Vagina (tissue), 2 donors: ENCODE results near the gene GABARAP. TPM values are rescaled to one million over a fixed set of nuclear protein-coding genes. Genes with fewer than 3 reads are reported as not detected.

Experiments used
- DNase-seq, 2 donors: peaks; one replicate each; pipeline ENCODE4 v3.0.0-alpha.2; 2017; ENCODE audit errors: extremely low spot score in 2 of 2
- H3K27ac ChIP-seq: fragments of 200-600 bp; sonication (generic); one replicate; pipeline ENCODE4 v1.5.1; 2019
- H3K27me3 ChIP-seq: fragments of 200-600 bp; sonication (generic); one replicate; pipeline ENCODE4 v1.5.1; 2019
- H3K36me3 ChIP-seq, 2 donors: fragments of 200-600 bp; sonication (generic); one replicate each; pipeline ENCODE4 v1.5.1; 2017 to 2019
- H3K4me1 ChIP-seq: fragments of 200-600 bp; sonication (generic); one replicate; pipeline ENCODE4 v1.5.1; 2019
- H3K4me3 ChIP-seq, 2 donors: fragments of 200-600 bp; sonication (generic); 1 replicate in 1 of 2; 2 replicates in 1 of 2; pipeline ENCODE4 v1.5.1; 2016 to 2019
- H3K9me3 ChIP-seq: fragments of 200-600 bp; sonication (generic); one replicate; pipeline ENCODE4 v1.5.1; 2019
- CTCF ChIP-seq, 3 experiments: fragments of 450-650 bp in 2 of 3; fragments of 200-600 bp in 1 of 3; sonication (generic) in 1 of 3; IDR thresholded peaks; one replicate each; pipeline ENCODE4 v1.5.1; 2017 to 2019; ENCODE audit warnings: antibody characterized with exemption in 3 of 3, mild to moderate bottlenecking in 2 of 3, moderate library complexity in 2 of 3
- POLR2A ChIP-seq, 2 donors: fragments of 450-650 bp; IDR thresholded peaks; one replicate each; pipeline ENCODE4 v1.6.1; 2017; ENCODE audit warnings: antibody characterized with exemption in 2 of 2, mild to moderate bottlenecking in 2 of 2, moderate library complexity in 2 of 2
- POLR2AphosphoS5 ChIP-seq, 2 donors: sonication (generic); formaldehyde crosslinking; IDR thresholded peaks; one replicate each; pipeline ENCODE4 v1.9.0; 2017; ENCODE audit warnings: antibody characterized with exemption in 2 of 2, mild to moderate bottlenecking in 2 of 2, low read depth in 1 of 2; ENCODE audit not compliant: insufficient read depth in 1 of 2
- intact Hi-C: fragments of 100-400 bp; cut with DNase I; formaldehyde crosslinking; loops from one replicate; pipeline ENCODE4 v1.15.1; 2023
- total RNA-seq: library from RNA; depleted of rRNA; stranded (reverse); fragments of >200 nt; gene quantifications from one replicate; pipeline ENCODE4 v1.2.3, GENCODE V29; 2016

GABARAP gene
- total RNA-seq, 1 donor from 2014 or later, result 395 TPM

GRCh38 chr17:7242717-7243452, 636 bp upstream of the GABARAP start:
- H3K4me1 ChIP-seq, result peaks cover 30% of the 10 kb centered on the region

GRCh38 chr17:7241090-7241733, 1.0 kb downstream of the GABARAP start:
- intact Hi-C loops, result no loop called here
- Histone ChIP-seq H3K4me1 (peaks cover 37% of the 10 kb centered on the region), H3K27me3 (no peaks in the 10 kb centered on the region), H3K9me3 (no peaks in the 10 kb centered on the region), H3K36me3 (peaks cover 0 to 38% of the 10 kb centered on the region in 2 donors), H3K4me3 (peak overlapping the region; percentile 64 to 100), H3K27ac (peak overlapping the region; percentile 99)
- no peak for DNase-seq
- TF ChIP-seq POLR2A (IDR thresholded peaks at IDR 0.05) (no peak), CTCF (IDR thresholded peaks at IDR 0.05) (no peak), POLR2AphosphoS5 (IDR thresholded peaks at IDR 0.05; ENCODE audit: insufficient read depth in 1 of 2, low read depth in 1 of 2) (no peak)

More at GRCh38 chr17:7242717-7243452, 636 bp upstream of the GABARAP start:
- DNase-seq, result no peak
- H3K4me3 ChIP-seq, result peak overlapping the region; percentile 64 to 100
- H3K27me3 ChIP-seq, result no peaks in the 10 kb centered on the region
- TF ChIP-seq CTCF (IDR thresholded peaks at IDR 0.05), result no peak
- no peak for TF ChIP-seq POLR2A (IDR thresholded peaks at IDR 0.05)
- peak; percentile 92 to 99 for TF ChIP-seq POLR2AphosphoS5 (IDR thresholded peaks at IDR 0.05; ENCODE audit: insufficient read depth in 1 of 2, low read depth in 1 of 2)
- peaks cover 0 to 42% of the 10 kb centered on the region in 2 donors for H3K36me3 ChIP-seq
- H3K9me3 ChIP-seq, result no peaks in the 10 kb centered on the region
- intact Hi-C loops, result no loop called here
- peak overlapping the region; percentile 99 for H3K27ac ChIP-seq

GRCh38 chr17:7240375-7240774, 1.9 kb downstream of the GABARAP start:
- Histone ChIP-seq H3K4me3 (peak overlapping the region; percentile 22 to 100), H3K27ac (peak overlapping the region; percentile 99), H3K9me3 (no peaks in the 10 kb centered on the region), H3K36me3 (peaks cover 0 to 39% of the 10 kb centered on the region in 2 donors), H3K27me3 (no peaks in the 10 kb centered on the region), H3K4me1 (peaks cover 44% of the 10 kb centered on the region)
- DNase-seq, result no peak
- TF ChIP-seq CTCF (IDR thresholded peaks at IDR 0.05) (no peak), POLR2A (IDR thresholded peaks at IDR 0.05) (no peak), POLR2AphosphoS5 (IDR thresholded peaks at IDR 0.05; ENCODE audit: insufficient read depth in 1 of 2, low read depth in 1 of 2) (no peak)
- intact Hi-C loops, result no loop called here

- Histone ChIP-seq H3K4me3 (peak within 1 kb of the TSS; percentile 69 to 100), H3K4me1 (peaks cover 51% of the 10 kb centered on the region), H3K36me3 (peaks cover 0 to 31% of the 10 kb centered on the region in 2 donors), H3K27ac (peak within 1 kb of the TSS; percentile 99), H3K9me3 (no peaks in the 10 kb centered on the region), H3K27me3 (no peaks in the 10 kb centered on the region)
- intact Hi-C loops, result no loop called here
- peak in 1 of 2 donors; percentile 100 for DNase-seq
- TF ChIP-seq POLR2A (IDR thresholded peaks at IDR 0.05) (peak; percentile 8 to 83), POLR2AphosphoS5 (IDR thresholded peaks at IDR 0.05; ENCODE audit: insufficient read depth in 1 of 2, low read depth in 1 of 2) (peak; percentile 90 to 100), CTCF (IDR thresholded peaks at IDR 0.05) (peak in 1 of 3 experiments; percentile 41)
Measured at GRCh38 chr17:7239091-7240027, 2.9 kb downstream of the GABARAP start, which contains the start of gene PHF23. TSS of gene PHF23 (minus strand) at chr17:7239457. CDS start at chr17:7239279, 178 bp downstream.
